K562 (cell line): ENCODE data around the gene TFRC. TPM values are rescaled to one million over a fixed set of nuclear protein-coding genes. Genes with fewer than 3 reads are reported as not detected.

Experiments used
- ELK1 ChIP-seq: sonication (generic); formaldehyde crosslinking; IDR thresholded peaks from 2 replicates; pipeline ENCODE4 v1.8.1; 2022; ENCODE audit warnings: missing genetic modification reagents
- HNRNPK ChIP-seq: fragments of 200-400 bp; formaldehyde crosslinking; IDR thresholded peaks from one replicate; pipeline ENCODE4 v1.6.1; 2018; ENCODE audit warnings: mild to moderate bottlenecking, low read depth, low read length; ENCODE audit not compliant: poor library complexity, severe bottlenecking
- KDM4B ChIP-seq, 2 experiments: fragments of 450-650 bp in 1 of 2; sonication (generic) in 1 of 2; IDR thresholded peaks; 2 replicates each; pipeline ENCODE4 v1.6.1; 2016 to 2017; ENCODE audit warnings: borderline replicate concordance in 2 of 2, antibody characterized with exemption in 1 of 2, low read depth in 1 of 2, mild to moderate bottlenecking in 1 of 2
- MTF1 ChIP-seq: fragments of 250-450 bp; sonication (Bioruptor Pico); IDR thresholded peaks from 2 replicates; pipeline ENCODE4 v1.9.0; 2021; ENCODE audit warnings: moderate library complexity, mild to moderate bottlenecking, inconsistent platforms, borderline replicate concordance
- NCOA2 ChIP-seq, 2 experiments: fragments of 450-650 bp; IDR thresholded peaks; 2 replicates each; pipeline ENCODE4 v1.6.1; 2018; ENCODE audit warnings: mild to moderate bottlenecking in 2 of 2, moderate library complexity in 1 of 2; ENCODE audit not compliant: partially characterized antibody in 2 of 2
- NCOA4 ChIP-seq: fragments of 450-650 bp; IDR thresholded peaks from 2 replicates; pipeline ENCODE4 v1.6.1; 2018; ENCODE audit warnings: mild to moderate bottlenecking; ENCODE audit not compliant: partially characterized antibody
- NFATC3 ChIP-seq: fragments of 450-650 bp; IDR thresholded peaks from 2 replicates; pipeline ENCODE4 v1.6.1; 2017; ENCODE audit warnings: mild to moderate bottlenecking
- NR2C1 ChIP-seq, 2 experiments: fragments of 450-650 bp; IDR thresholded peaks; 2 replicates each; pipeline ENCODE4 v1.6.1; 2017; ENCODE audit warnings: mild to moderate bottlenecking in 2 of 2, antibody characterized with exemption in 1 of 2, inconsistent platforms in 1 of 2, missing compliant biosample characterization in 1 of 2, missing genetic modification characterization in 1 of 2
- NR2C2 ChIP-seq, 2 experiments: fragments of 200-800 bp in 1 of 2; sonication (Bioruptor generic) in 1 of 2; sonication (generic) in 1 of 2; formaldehyde crosslinking in 1 of 2; IDR thresholded peaks; 2 replicates each; pipeline versions ENCODE4 v1.6.1 to v1.8.0; 2016 to 2022; ENCODE audit warnings: mild to moderate bottlenecking in 1 of 2, missing compliant biosample characterization in 1 of 2, missing genetic modification characterization in 1 of 2, missing genetic modification reagents in 1 of 2
- PATZ1 ChIP-seq: fragments of 250-450 bp; sonication (Bioruptor Pico); IDR thresholded peaks from 2 replicates; pipeline ENCODE4 v1.5.0; 2020; ENCODE audit warnings: mild to moderate bottlenecking, borderline replicate concordance
- RBFOX2 ChIP-seq: fragments of 200-400 bp; formaldehyde crosslinking; IDR thresholded peaks from 2 replicates; pipeline ENCODE4 v1.6.1; 2017; ENCODE audit warnings: low read depth, mild to moderate bottlenecking, low read length, moderate library complexity
- SP1 ChIP-seq: sonication (generic); formaldehyde crosslinking; IDR thresholded peaks from 2 replicates; pipeline ENCODE4 v1.8.1; 2022; ENCODE audit warnings: mild to moderate bottlenecking, missing genetic modification reagents
- ZBTB8A ChIP-seq: fragments of 450-650 bp; IDR thresholded peaks from 2 replicates; pipeline ENCODE4 v1.6.1; 2018; ENCODE audit warnings: mild to moderate bottlenecking, moderate library complexity; ENCODE audit not compliant: partially characterized antibody
- ZNF143 ChIP-seq: sonication (generic); formaldehyde crosslinking; IDR thresholded peaks from 2 replicates; pipeline ENCODE4 v1.9.0; 2022; ENCODE audit warnings: mild to moderate bottlenecking, missing genetic modification reagents
- ZNF217 ChIP-seq: sonication (generic); formaldehyde crosslinking; IDR thresholded peaks from 2 replicates; pipeline ENCODE4 v1.8.0; 2022; ENCODE audit warnings: mild to moderate bottlenecking, missing genetic modification reagents
- ZNF324 ChIP-seq: fragments of 250-450 bp; sonication (Bioruptor Pico); IDR thresholded peaks from 2 replicates; pipeline ENCODE4 v1.4.0; 2020; ENCODE audit warnings: mild to moderate bottlenecking
- ZNF431 ChIP-seq: sonication (generic); formaldehyde crosslinking; IDR thresholded peaks from 2 replicates; pipeline ENCODE4 v1.8.0; 2022; ENCODE audit warnings: mild to moderate bottlenecking, missing genetic modification reagents
- ZNF445 ChIP-seq: fragments of 250-450 bp; sonication (Bioruptor Pico); IDR thresholded peaks from 2 replicates; pipeline ENCODE4 v1.4.0; 2020; ENCODE audit warnings: low read depth, mild to moderate bottlenecking, moderate library complexity
- ZNF644 ChIP-seq: fragments of 200-800 bp; sonication (Bioruptor generic); IDR thresholded peaks from 2 replicates; pipeline ENCODE4 v1.6.1; 2016; ENCODE audit warnings: low read depth, missing genetic modification characterization, missing compliant biosample characterization
- polyA plus RNA-seq, 8 experiments: library from polyadenylated mRNA; depleted of rRNA in 4 of 8; stranded (reverse) in 5 of 8; unstranded in 3 of 8; fragments of >200 nt; fragmentation: Nextera tagmentation in 2 of 8; fragmentation: Illumina TruSeq in 1 of 8; extraction: Ambion mirVana in 2 of 8; extraction: Trizol in 1 of 8; gene quantifications; 2 replicates each; pipeline versions ENCODE4 v1.2.1 to v1.2.3, GENCODE V29; 2011 to 2014; ENCODE audit warnings: inconsistent platforms in 1 of 8, missing spikeins in 1 of 8
- total RNA-seq, 7 experiments: library from RNA; depleted of rRNA in 6 of 7; stranded (reverse); fragments of >200 nt in 6 of 7; fragmentation: Illumina TruSeq in 2 of 7; extraction: Trizol in 2 of 7; gene quantifications; 2 replicates each; pipeline versions ENCODE4 v1.2.1 to v1.2.3, GENCODE V29; 2011 to 2021; ENCODE audit warnings: low replicate concordance in 1 of 7
- TF ChIP-seq, protein P1 (sequence below): fragments of 200-800 bp; sonication (Bioruptor generic); IDR thresholded peaks from 2 replicates; pipeline ENCODE4 v1.6.1; 2017; ENCODE audit warnings: missing genetic modification characterization, missing compliant biosample characterization
- TF ChIP-seq, protein P2 (sequence below): sonication (generic); formaldehyde crosslinking; IDR thresholded peaks from 2 replicates; pipeline ENCODE4 v1.8.1; 2023; ENCODE audit warnings: mild to moderate bottlenecking, missing genetic modification reagents

The TFRC gene
- total and polyA plus RNA-seq, 9 of the 15 experiments (the other 6 are each of a cell fraction or from before 2014, with no cell fraction given) = 149 to 679 (median 332) TPM

DNA sequence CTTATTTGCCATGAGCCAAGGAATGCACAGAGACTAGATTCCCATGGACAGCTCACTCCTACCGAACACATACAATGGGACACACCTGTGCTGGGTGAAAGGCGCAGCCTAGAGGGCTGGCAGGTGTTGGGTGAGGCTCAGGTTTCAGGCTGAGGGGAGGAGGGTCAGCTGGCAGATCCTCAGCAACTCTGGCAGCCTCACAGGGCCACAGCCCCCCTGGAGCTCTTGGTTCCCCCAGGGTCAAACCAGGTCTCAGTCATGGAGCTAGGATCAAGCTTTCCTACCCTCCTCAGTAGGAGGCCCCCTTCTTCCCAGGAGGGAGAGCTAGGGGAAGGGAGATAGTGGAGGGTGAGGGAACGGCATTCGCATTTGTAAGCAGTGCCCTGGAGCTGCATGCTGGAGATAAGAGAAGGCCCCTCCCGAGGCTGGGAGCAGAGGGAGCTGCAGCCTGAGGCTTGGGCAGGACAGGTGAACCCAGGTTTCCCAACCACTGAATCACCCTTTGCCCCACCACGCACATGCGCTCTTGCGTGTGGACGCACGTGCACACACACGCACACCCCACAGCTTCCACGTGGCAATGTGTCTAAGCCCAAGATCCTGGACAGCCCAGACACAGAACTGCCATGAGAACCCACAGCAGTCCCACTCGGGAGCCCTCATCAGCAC lies 26.3 kb upstream of the TFRC start (continued):
- TF ChIP-seq ZNF445 (no peak), RBFOX2 (peak; percentile 47), ZBTB8A (no peak), KDM4B (IDR thresholded peaks at IDR 0.05; ENCODE audit: borderline replicate concordance in 2 of 2, low read depth in 1 of 2) (no peak), PATZ1 (CRISPR knock-in tag) (no peak), SP1 (CRISPR knock-in tag) (0 out of 2 replicates have a peak, but pooled peaks have one; percentile 56), ZNF324 (no peak), ZNF143 (CRISPR knock-in tag) (no peak), ZNF644 (tag) (no peak), NFATC3 (no peak), ELK1 (CRISPR knock-in tag) (no peak), NCOA4 (no peak), ZNF217 (CRISPR knock-in tag) (peak; percentile 75; the same call in 1 of the 2 replicates), NR2C1 (IDR thresholded peaks at IDR 0.05) (peak; percentile 78), NR2C1 (tag; IDR thresholded peaks at IDR 0.05) (peak; percentile 70), HNRNPK (no peak), MTF1 (CRISPR knock-in tag) (no peak), ZNF431 (CRISPR knock-in tag) (no peak), NR2C2 (CRISPR knock-in tag; IDR thresholded peaks at IDR 0.05) (no peak), NR2C2 (tag; IDR thresholded peaks at IDR 0.05) (peak; percentile 78), NCOA2 (IDR thresholded peaks at IDR 0.05; ENCODE audit: partially characterized antibody in 2 of 2) (no peak)
- TF ChIP-seq, protein P1, sequence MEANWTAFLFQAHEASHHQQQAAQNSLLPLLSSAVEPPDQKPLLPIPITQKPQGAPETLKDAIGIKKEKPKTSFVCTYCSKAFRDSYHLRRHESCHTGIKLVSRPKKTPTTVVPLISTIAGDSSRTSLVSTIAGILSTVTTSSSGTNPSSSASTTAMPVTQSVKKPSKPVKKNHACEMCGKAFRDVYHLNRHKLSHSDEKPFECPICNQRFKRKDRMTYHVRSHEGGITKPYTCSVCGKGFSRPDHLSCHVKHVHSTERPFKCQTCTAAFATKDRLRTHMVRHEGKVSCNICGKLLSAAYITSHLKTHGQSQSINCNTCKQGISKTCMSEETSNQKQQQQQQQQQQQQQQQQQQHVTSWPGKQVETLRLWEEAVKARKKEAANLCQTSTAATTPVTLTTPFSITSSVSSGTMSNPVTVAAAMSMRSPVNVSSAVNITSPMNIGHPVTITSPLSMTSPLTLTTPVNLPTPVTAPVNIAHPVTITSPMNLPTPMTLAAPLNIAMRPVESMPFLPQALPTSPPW (CRISPR knock-in tag) = peak; percentile 84
- TF ChIP-seq, protein P2, sequence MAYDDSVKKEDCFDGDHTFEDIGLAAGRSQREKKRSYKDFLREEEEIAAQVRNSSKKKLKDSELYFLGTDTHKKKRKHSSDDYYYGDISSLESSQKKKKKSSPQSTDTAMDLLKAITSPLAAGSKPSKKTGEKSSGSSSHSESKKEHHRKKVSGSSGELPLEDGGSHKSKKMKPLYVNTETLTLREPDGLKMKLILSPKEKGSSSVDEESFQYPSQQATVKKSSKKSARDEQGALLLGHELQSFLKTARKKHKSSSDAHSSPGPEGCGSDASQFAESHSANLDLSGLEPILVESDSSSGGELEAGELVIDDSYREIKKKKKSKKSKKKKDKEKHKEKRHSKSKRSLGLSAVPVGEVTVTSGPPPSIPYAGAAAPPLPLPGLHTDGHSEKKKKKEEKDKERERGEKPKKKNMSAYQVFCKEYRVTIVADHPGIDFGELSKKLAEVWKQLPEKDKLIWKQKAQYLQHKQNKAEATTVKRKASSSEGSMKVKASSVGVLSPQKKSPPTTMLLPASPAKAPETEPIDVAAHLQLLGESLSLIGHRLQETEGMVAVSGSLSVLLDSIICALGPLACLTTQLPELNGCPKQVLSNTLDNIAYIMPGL (CRISPR knock-in tag) = no peak
